Measurements from ENCODE around the gene HDC.

Gene HDC, protein sequence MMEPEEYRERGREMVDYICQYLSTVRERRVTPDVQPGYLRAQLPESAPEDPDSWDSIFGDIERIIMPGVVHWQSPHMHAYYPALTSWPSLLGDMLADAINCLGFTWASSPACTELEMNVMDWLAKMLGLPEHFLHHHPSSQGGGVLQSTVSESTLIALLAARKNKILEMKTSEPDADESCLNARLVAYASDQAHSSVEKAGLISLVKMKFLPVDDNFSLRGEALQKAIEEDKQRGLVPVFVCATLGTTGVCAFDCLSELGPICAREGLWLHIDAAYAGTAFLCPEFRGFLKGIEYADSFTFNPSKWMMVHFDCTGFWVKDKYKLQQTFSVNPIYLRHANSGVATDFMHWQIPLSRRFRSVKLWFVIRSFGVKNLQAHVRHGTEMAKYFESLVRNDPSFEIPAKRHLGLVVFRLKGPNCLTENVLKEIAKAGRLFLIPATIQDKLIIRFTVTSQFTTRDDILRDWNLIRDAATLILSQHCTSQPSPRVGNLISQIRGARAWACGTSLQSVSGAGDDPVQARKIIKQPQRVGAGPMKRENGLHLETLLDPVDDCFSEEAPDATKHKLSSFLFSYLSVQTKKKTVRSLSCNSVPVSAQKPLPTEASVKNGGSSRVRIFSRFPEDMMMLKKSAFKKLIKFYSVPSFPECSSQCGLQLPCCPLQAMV

DNA sequence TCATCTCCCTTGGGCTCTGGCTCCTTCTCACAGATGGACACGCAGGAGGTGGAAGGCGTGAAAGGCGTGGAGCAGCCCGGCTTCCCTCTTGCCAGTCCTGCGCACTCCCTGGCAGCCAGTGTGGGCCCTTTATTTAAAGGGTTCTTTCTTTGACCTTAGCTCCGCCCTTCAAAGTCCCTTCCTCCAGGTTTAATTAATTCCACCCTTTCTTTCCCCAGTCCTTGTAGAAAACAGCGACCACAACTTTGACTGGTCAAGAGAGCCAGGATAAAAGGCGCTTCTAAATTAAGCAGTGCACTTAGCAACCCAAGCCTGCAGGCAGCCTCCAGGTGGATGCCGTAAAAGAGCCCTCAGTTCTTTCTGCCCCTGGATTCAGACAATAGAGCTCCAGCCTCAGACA is at the start of gene HDC:
Gene HDC (minus strand): TSS at position 107 of the 400 bp plus-strand sequence. CDS start 103 bp downstream, at position 4.
- no peak for DNase-seq (ENCODE audit: low read depth)

- no peak for DNase-seq (ENCODE audit: low read depth)
Measured at GRCh38 chr15:50312636-50313035, 47.1 kb upstream of the HDC start.

GRCh38 chr15:50307799-50308198 is 42.3 kb upstream of the HDC start:
- no peak for DNase-seq (ENCODE audit: low read depth)

GRCh38 chr15:50304836-50305235 is 39.3 kb upstream of the HDC start:
- no peak for DNase-seq (ENCODE audit: low read depth)

- DNase-seq (ENCODE audit: low read depth), result no peak
Measured at GRCh38 chr15:50302581-50302980, 37.1 kb upstream of the HDC start.

- no peak for DNase-seq (ENCODE audit: low read depth)
Measured at GRCh38 chr15:50298340-50298739, 32.8 kb upstream of the HDC start.

GRCh38 chr15:50295966-50296365 is 30.4 kb upstream of the HDC start:
- DNase-seq (ENCODE audit: low read depth), result no peak

- no peak for DNase-seq (ENCODE audit: low read depth)
Measured at GRCh38 chr15:50289749-50290148, 24.2 kb upstream of the HDC start.

DNA sequence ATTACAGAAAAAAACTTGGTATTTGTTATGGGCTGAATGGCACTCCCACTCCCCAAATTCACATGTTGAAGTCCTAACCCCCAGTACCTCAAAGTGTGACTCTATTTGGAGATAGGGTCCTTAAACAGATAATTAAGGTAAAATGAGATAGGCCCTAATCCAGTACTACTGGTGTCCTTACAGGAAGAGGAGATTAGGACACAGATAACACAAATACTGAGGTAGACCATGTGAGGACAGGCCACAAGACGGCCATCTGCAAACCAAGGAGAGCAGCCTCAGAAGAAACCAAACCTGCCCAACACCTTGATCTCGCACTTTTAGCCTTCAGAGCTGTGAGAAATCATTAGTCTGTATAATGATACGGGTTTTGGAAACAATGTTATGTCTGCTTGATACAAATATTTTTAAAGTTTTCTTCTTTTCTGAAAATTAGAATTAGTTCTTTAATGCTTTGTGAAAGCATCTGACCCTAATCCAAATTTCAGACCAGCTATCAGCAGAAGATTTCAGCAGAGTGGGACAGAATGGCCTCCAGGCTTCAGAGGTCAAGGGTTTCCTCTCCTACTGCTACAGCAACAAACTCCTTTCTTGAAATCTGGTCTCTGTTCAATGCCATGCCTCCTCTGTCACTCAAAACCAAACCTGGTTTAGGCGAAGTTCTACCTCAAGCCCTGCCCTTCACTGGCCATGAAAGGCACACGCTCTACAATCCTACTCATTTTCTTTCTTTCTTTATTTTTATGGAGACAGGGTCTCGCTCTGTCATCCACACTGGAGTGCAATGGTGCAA is 22.0 kb upstream of the HDC start:
- no peak for DNase-seq (ENCODE audit: low read depth)

- DNase-seq (ENCODE audit: low read depth), result no peak
Measured at GRCh38 chr15:50281427-50281826, 15.9 kb upstream of the HDC start.

DNA sequence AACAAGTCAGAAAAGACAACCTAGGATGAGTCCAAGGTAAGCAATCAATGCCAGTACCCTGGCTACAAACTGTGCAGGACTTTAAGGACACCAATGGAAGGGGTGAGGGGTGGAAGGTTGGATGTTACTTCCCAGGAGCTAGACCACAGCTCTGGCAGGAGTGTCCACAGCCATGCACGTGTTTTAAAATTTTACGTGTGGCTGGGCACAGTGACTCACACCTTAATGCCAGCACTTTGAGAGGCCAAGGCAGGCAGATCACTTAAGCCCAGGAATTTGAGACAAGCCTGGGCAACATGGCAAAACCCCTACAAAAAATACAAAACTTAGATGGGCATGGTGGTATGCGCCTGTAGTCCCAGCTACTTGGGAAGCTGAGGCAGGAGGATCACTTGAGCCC is 14.7 kb upstream of the HDC start:
- no peak for DNase-seq (ENCODE audit: low read depth)

- no peak for DNase-seq (ENCODE audit: low read depth)
Measured at GRCh38 chr15:50278496-50278895, 13.0 kb upstream of the HDC start.

- DNase-seq (ENCODE audit: low read depth), result no peak
Measured at GRCh38 chr15:50277370-50277769, 11.8 kb upstream of the HDC start.

DNA sequence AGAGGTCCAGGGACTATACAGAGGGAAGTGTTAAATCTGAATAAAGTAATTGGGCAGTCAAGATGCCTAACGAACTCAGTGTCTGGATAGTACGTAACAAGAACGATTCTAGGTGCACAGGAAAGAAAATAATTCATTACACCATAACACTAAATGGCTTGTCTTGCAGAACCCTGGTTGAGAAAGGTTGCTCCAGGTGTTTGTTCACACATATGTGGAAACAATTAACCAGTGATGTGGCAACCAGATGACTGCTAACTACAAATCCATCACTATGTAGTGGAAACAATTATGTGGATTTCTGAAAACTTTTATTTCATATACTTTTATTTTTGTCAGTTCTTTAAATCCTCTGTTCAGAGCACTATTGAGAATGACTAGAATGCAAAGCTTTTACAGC is 10.4 kb upstream of the HDC start:
- DNase-seq (ENCODE audit: low read depth), result no peak

DNA sequence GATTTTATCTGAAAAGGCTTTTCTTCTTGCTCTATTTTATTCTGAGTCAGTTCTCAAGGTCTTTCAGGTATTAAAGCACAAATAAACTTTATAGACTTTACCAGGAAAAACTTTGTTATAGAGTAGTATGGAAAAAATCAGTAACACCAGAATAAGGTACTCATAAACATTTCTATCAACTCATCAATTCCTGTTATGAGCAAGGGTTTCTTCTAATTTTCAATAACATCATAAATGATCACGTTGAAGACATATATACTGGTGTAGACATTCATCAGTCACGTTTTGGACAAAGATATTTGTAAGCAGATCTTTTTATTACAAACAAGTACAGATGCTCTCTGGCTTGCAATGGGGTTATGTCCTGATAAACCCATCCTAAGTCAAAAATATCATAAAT is 9.6 kb upstream of the HDC start:
- no peak for DNase-seq (ENCODE audit: low read depth)

DNA sequence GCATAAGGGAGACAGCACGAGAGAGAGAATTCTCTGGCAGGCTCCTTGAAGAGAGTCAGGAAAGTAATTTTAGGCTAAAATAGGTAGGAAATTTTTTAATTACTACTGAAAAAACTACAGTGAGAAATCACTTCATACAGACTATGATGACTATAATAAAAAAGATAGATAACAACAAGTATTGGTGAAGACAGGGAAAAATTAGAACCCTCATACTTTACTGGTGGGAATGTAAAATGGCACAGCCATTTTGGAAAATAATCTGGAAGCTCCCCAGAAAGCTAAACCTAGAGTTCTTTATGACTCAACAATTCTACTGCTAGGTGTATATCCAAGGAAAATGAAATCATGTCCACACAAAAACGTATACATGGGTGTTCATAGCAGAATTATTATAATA is 2.1 kb upstream of the HDC start:
- DNase-seq (ENCODE audit: low read depth), result no peak

- DNase-seq (ENCODE audit: low read depth), result no peak
Measured at GRCh38 chr15:50262533-50262932, 3.0 kb downstream of the HDC start.

DNA sequence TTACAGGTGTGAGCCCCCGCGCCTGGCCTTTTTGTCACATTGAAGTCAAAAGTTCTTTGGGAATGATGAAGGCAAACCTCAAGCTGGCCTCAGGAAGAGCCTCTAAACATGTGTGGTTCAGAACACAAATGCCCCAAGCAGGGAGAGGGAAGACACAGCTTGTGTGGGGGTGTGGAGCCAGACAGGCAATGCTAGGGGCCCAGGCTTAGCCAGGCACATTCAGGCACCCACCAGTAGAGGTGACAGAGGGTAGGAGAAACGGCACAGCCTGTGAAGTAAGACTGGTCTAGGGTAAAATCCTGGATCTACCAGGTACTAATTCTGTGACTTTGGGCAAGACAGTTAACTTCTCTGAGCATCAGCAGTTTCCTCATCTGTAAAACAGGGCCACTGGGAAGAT is 3.5 kb downstream of the HDC start:
- no peak for DNase-seq (ENCODE audit: low read depth)

DNA sequence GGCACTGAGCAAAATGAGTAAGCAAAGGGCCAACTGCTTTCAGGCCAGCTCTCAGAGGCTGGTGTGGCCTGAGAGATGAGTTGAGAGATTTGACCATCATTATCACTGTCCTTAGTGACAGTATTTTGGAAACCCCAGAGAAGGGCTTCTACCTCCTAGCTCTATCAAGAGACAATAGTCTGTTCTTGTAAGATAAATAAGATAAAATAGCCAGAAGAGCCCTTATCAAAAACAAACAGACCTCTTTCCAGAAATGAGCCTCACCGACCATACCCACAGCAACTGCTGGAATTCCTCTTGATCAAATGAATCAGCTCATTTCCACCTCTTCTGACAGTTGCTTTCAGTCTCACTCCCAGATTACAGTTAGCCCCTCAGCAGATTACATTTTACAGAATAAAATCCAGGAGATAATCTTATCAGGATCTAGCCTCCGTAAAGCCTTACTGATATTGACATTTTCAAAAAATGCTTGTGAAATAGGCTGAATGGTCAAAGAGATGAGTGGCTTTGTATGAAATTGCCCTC is 4.5 kb downstream of the HDC start:
- DNase-seq (ENCODE audit: low read depth), result no peak

DNA sequence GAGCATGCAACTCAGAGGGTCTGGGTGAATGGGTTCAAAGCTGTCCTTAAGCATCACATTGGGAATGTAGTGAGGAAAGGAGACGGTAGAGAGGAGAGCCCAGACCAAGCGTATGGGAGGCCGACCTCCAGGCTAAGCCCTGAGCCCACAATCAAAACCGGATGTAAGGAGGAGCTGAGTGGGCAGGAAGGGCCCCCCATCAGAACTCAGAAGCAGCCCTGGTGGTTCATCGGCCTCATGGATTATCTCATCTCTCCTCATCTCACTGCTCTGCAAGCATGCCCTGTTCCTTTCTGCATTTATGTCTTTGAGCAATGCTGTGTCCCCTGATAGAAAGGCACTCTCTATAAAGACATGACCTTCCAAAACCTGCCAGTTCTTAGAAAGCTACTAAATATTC is 6.2 kb downstream of the HDC start:
- no peak for DNase-seq (ENCODE audit: low read depth)

- no peak for DNase-seq (ENCODE audit: low read depth)
Measured at GRCh38 chr15:50257924-50258323, 7.6 kb downstream of the HDC start.

DNA sequence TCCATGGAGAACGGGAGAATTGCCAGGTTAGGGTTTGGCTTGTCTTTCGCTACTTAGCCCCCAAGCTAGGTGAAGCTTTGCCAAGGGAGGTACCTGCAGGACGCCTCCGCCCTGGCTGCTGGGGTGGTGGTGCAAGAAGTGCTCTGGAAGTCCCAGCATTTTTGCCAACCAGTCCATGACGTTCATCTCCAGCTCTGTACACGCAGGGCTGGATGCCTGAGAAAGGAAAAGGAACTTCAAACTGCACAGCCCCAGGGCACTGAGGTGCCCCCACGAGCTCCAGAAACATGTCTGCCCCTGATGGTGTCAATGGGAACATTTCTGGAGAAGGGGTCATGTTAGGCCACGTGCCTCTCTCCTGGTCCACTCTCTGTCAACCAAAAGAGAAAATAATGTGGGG is 8.2 kb downstream of the HDC start:
- DNase-seq (ENCODE audit: low read depth), result no peak

All from activated T-helper 9 cell treated with anti-CD3 and anti-CD28 coated beads, Interleukin-2, amount 50 U/mL, for 16 hours (primary cell).